ENCODE results near the gene FRMPD1. TPM values are rescaled to one million over a fixed set of nuclear protein-coding genes. Genes with fewer than 3 reads are reported as not detected.

Gene FRMPD1
- total RNA-seq, 6 experiments from 2014 or later, result 0.10 to 0.74 (median 0.51) TPM

GRCh38 chr9:37640246-37640645, 10.5 kb upstream of the FRMPD1 start:
- TF ChIP-seq, protein P1, sequence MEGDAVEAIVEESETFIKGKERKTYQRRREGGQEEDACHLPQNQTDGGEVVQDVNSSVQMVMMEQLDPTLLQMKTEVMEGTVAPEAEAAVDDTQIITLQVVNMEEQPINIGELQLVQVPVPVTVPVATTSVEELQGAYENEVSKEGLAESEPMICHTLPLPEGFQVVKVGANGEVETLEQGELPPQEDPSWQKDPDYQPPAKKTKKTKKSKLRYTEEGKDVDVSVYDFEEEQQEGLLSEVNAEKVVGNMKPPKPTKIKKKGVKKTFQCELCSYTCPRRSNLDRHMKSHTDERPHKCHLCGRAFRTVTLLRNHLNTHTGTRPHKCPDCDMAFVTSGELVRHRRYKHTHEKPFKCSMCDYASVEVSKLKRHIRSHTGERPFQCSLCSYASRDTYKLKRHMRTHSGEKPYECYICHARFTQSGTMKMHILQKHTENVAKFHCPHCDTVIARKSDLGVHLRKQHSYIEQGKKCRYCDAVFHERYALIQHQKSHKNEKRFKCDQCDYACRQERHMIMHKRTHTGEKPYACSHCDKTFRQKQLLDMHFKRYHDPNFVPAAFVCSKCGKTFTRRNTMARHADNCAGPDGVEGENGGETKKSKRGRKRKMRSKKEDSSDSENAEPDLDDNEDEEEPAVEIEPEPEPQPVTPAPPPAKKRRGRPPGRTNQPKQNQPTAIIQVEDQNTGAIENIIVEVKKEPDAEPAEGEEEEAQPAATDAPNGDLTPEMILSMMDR (IDR thresholded peaks at IDR 0.05), result no peak
- no peak for TF ChIP-seq POLR2A (IDR thresholded peaks at IDR 0.05)
- DNase-seq, result no peak
- no peaks in the 10 kb centered on the region for H3K27me3 ChIP-seq
- no peak for ATAC-seq
- H3K27ac ChIP-seq, result no peak overlapping the region
- 43% methylated on average over 3 of the region's 3 CpGs for WGBS (ENCODE audit: insufficient coverage, low coverage, low lambda C conversion rate, missing lambda C conversion rate)
- H3K4me1 ChIP-seq, result no peaks in the 10 kb centered on the region
- intact Hi-C loops (cut with DNase I), result no loop called here
- no peaks in the 10 kb centered on the region for H3K36me3 ChIP-seq
- H3K9me3 ChIP-seq, result no peaks in the 10 kb centered on the region
- no peak overlapping the region for H3K4me3 ChIP-seq

DNA sequence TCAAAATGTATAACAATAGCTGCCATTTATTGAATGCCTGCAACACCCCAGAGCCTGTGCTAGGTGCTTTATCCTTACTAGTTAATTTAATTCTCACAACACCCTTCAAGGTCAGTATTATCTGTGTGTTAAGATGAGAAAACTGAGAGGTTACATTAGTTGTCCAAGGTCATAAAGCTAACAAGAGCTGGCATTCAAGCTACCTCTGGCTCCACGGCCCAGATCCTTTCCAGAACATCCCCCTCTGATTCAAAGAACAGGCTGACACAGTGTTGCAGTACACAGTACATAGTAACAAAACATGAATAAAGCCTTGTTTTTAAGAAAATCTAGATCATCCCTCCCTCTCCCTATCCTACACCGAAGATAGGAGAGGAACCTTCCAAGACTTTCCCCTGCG, 9.4 kb upstream of the FRMPD1 start:
- no peak for TF ChIP-seq POLR2A (IDR thresholded peaks at IDR 0.05)
- TF ChIP-seq, protein P1 (IDR thresholded peaks at IDR 0.05), result no peak
- no peaks in the 10 kb centered on the region for H3K36me3 ChIP-seq
- ATAC-seq, result no peak
- 71% methylated on average over 2 of the region's 3 CpGs for WGBS (ENCODE audit: insufficient coverage, low coverage, low lambda C conversion rate, missing lambda C conversion rate)
- no peak overlapping the region for H3K4me3 ChIP-seq
- H3K9me3 ChIP-seq, result no peaks in the 10 kb centered on the region
- no peaks in the 10 kb centered on the region for H3K27me3 ChIP-seq
- intact Hi-C loops (cut with DNase I), result no loop called here
- DNase-seq, result no peak
- no peaks in the 10 kb centered on the region for H3K4me1 ChIP-seq
- no peak overlapping the region for H3K27ac ChIP-seq

DNA sequence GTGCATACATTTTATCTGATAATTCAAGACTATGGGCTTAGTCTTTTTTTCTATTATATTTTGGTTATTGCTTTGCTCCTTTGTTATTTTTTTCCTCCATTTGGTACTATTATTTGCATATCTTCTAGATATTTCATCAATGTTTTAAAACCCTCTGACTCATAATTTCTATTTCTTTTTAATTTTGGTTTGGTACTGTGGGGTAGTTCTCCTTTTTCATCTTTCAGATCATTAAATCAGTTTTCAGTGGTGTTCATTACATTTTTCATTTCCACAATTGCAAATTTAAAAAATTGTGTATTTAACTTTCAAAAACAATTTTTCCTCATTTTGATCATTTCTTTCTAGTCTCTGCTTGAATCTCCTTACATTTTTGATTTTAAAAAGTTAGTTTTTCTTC, 7.5 kb upstream of the FRMPD1 start:
- no peak for ATAC-seq
- H3K36me3 ChIP-seq, result no peaks in the 10 kb centered on the region
- H3K4me1 ChIP-seq, result no peaks in the 10 kb centered on the region
- no peak for TF ChIP-seq POLR2A (IDR thresholded peaks at IDR 0.05)
- TF ChIP-seq, protein P1 (IDR thresholded peaks at IDR 0.05), result no peak
- DNase-seq, result no peak
- H3K9me3 ChIP-seq, result no peaks in the 10 kb centered on the region
- intact Hi-C loops (cut with DNase I), result no loop called here
- H3K27me3 ChIP-seq, result no peaks in the 10 kb centered on the region
- no peak overlapping the region for H3K4me3 ChIP-seq
- no peak overlapping the region for H3K27ac ChIP-seq

GRCh38 chr9:37645903-37646506, 4.7 kb upstream of the FRMPD1 start:
- no peak overlapping the region for H3K4me3 ChIP-seq
- intact Hi-C loops (cut with DNase I), result no loop called here
- WGBS (ENCODE audit: insufficient coverage, low coverage, low lambda C conversion rate, missing lambda C conversion rate), result 54% methylated on average over 5 of the region's 5 CpGs
- ATAC-seq (no peak), DNase-seq (no peak)
- TF ChIP-seq, protein P1 (IDR thresholded peaks at IDR 0.05), result no peak
- no peak for TF ChIP-seq POLR2A (IDR thresholded peaks at IDR 0.05)
- H3K9me3 ChIP-seq, result no peaks in the 10 kb centered on the region
- H3K27me3 ChIP-seq, result no peaks in the 10 kb centered on the region
- no peaks in the 10 kb centered on the region for H3K36me3 ChIP-seq
- peaks cover 0 to under 1% (median 0%) of the 10 kb centered on the region in 4 donors for H3K4me1 ChIP-seq
- H3K27ac ChIP-seq, result no peak overlapping the region

All from right lobe of liver (tissue), 6 donors.